IMR-90 (cell line): ENCODE measurements around the gene GBX2. TPM values are rescaled to one million over a fixed set of nuclear protein-coding genes. Genes with fewer than 3 reads are reported as not detected.

Experiments used
- ATAC-seq: fragments of 200-7000 bp; cut with Tn5 transposase; 2 replicates; pipeline ENCODE4 v1.9.1; 2020; ENCODE audit warnings: low read depth, mild to moderate bottlenecking, moderate library complexity
- BruUV-seq: library from RNA; stranded (reverse); fragments of 400-500 nt; replicated peaks from 2 replicates; lab custom pipeline; 2021; lab: Mats Ljungman, UMichigan
- CTCF ChIA-PET: fragments of 300-600 bp; formaldehyde crosslinking; extraction: SDS; loops from one replicate; lab custom pipeline; 2021; ENCODE audit warnings: antibody characterized with exemption; lab: Yijun Ruan, JAX
- POLR2A ChIA-PET: fragments of 300-600 bp; sonication (Branson Sonifier 250); formaldehyde crosslinking; loops from one replicate; lab custom pipeline; 2022; ENCODE audit warnings: antibody characterized with exemption; ENCODE audit not compliant: unreplicated experiment; lab: Charles Lee
- DNase-seq: peaks from one replicate; pipeline ENCODE4 v3.0.0; 2013
- H2AFZ ChIP-seq: replicated peaks from 2 replicates; pipeline ENCODE3; 2013; ENCODE audit warnings: low read length, mild to moderate bottlenecking; ENCODE audit not compliant: poor library complexity
- H2AK5ac ChIP-seq: 2 replicates; pipeline ENCODE4 v1.6.1; 2013; ENCODE audit warnings: low read depth, low read length, inconsistent platforms
- H2AK9ac ChIP-seq: replicated peaks from 2 replicates; pipeline ENCODE3; 2013; ENCODE audit warnings: mild to moderate bottlenecking, low read depth, low read length, moderate library complexity; ENCODE audit not compliant: poor library complexity
- H2BK120ac ChIP-seq: 2 replicates; pipeline ENCODE4 v1.6.1; 2013; ENCODE audit warnings: low read depth, low read length, inconsistent platforms
- H2BK15ac ChIP-seq: 3 replicates; pipeline ENCODE4 v1.6.1; 2013; ENCODE audit warnings: low read depth, low read length, inconsistent platforms
- H2BK20ac ChIP-seq: 2 replicates; pipeline ENCODE4 v1.6.1; 2013; ENCODE audit warnings: low read depth, mild to moderate bottlenecking, inconsistent platforms, low read length, moderate library complexity
- H2BK5ac ChIP-seq: 2 replicates; pipeline ENCODE4 v1.6.1; 2013; ENCODE audit warnings: mild to moderate bottlenecking, low read depth, low read length, inconsistent platforms; ENCODE audit not compliant: poor library complexity, severe bottlenecking
- H3K14ac ChIP-seq: replicated peaks from 2 replicates; pipeline ENCODE4 v1.6.1; 2013; ENCODE audit warnings: low read depth, low read length, inconsistent platforms
- H3K18ac ChIP-seq: 2 replicates; pipeline ENCODE4 v1.6.1; 2013; ENCODE audit warnings: low read depth, low read length, control low read depth
- H3K23ac ChIP-seq: 2 replicates; pipeline ENCODE4 v1.6.1; 2013; ENCODE audit warnings: low read depth, low read length, inconsistent platforms
- H3K27ac ChIP-seq: 2 replicates; pipeline ENCODE4 v1.5.1; 2013; ENCODE audit warnings: mild to moderate bottlenecking, control low read depth, low read length; ENCODE audit not compliant: insufficient read depth
- H3K27me3 ChIP-seq: 2 replicates; pipeline ENCODE4 v1.6.1; 2013; ENCODE audit warnings: low read length; ENCODE audit not compliant: control insufficient read depth, insufficient read depth
- H3K36me3 ChIP-seq: 2 replicates; pipeline ENCODE4 v1.6.1; 2013; ENCODE audit warnings: low read length, mixed read lengths; ENCODE audit not compliant: control insufficient read depth, insufficient read depth
- H3K4ac ChIP-seq: 2 replicates; pipeline ENCODE4 v1.6.1; 2013; ENCODE audit warnings: low read depth, low read length, inconsistent platforms
- H3K4me1 ChIP-seq: 2 replicates; pipeline ENCODE4 v1.6.1; 2013; ENCODE audit warnings: low read length, mixed read lengths; ENCODE audit not compliant: control insufficient read depth, insufficient read depth
- H3K4me2 ChIP-seq: 2 replicates; pipeline ENCODE4 v1.6.1; 2013; ENCODE audit warnings: low read depth, mild to moderate bottlenecking, control low read depth, low read length, moderate library complexity
- H3K4me3 ChIP-seq: 2 replicates; pipeline ENCODE4 v1.5.1; 2013; ENCODE audit warnings: low read depth, mild to moderate bottlenecking, control low read depth, low read length, moderate library complexity; ENCODE audit not compliant: insufficient read depth
- H3K56ac ChIP-seq: 2 replicates; pipeline ENCODE4 v1.6.1; 2013; ENCODE audit warnings: low read length, inconsistent platforms; ENCODE audit not compliant: insufficient read depth; ENCODE audit errors: extremely low read depth
- H3K79me1 ChIP-seq, 2 experiments: 2 replicates each; pipeline ENCODE4 v1.6.1; 2013; ENCODE audit warnings: low read length in 2 of 2, inconsistent platforms in 1 of 2, low read depth in 1 of 2
- H3K9ac ChIP-seq: 2 replicates; pipeline ENCODE4 v1.6.1; 2013; ENCODE audit warnings: low read depth, low read length, control low read depth
- H3K9me1 ChIP-seq: 2 replicates; pipeline ENCODE4 v1.6.1; 2013; ENCODE audit warnings: low read length, inconsistent platforms; ENCODE audit not compliant: insufficient read depth
- H3K9me3 ChIP-seq: 2 replicates; pipeline ENCODE4 v1.6.1; 2013; ENCODE audit warnings: low read length; ENCODE audit not compliant: control insufficient read depth, insufficient read depth
- H4K20me1 ChIP-seq: 2 replicates; pipeline ENCODE4 v1.6.1; 2013; ENCODE audit warnings: low read length, inconsistent platforms; ENCODE audit not compliant: insufficient read depth
- H4K5ac ChIP-seq: 2 replicates; pipeline ENCODE4 v1.6.1; 2013; ENCODE audit warnings: mild to moderate bottlenecking, low read depth, low read length, control low read depth
- H4K8ac ChIP-seq, 2 experiments: 2 replicates each; pipeline ENCODE4 v1.6.1; 2013; ENCODE audit warnings: low read depth in 2 of 2, low read length in 2 of 2, control low read depth in 1 of 2, inconsistent platforms in 1 of 2
- H4K91ac ChIP-seq: 2 replicates; pipeline ENCODE4 v1.6.1; 2013; ENCODE audit warnings: low read depth, low read length, inconsistent platforms; ENCODE audit not compliant: insufficient read depth
- BHLHE40 ChIP-seq: fragments of 150-350 bp; IDR thresholded peaks from 2 replicates; pipeline ENCODE4 v1.6.1; 2016; ENCODE audit warnings: mild to moderate bottlenecking, low read depth, low read length
- CEBPB ChIP-seq: IDR thresholded peaks from 2 replicates; pipeline ENCODE4 v1.6.1; 2012; ENCODE audit warnings: low read depth, low read length, improper control_type of control experiment
- CHD1 ChIP-seq: IDR thresholded peaks from 2 replicates; pipeline ENCODE4 v1.6.1; 2012; ENCODE audit warnings: low read depth, low read length, improper control_type of control experiment
- FOS ChIP-seq: fragments of 150-350 bp; IDR thresholded peaks from 2 replicates; pipeline ENCODE4 v1.6.1; 2016; ENCODE audit warnings: low read depth, low read length
- MAFK ChIP-seq: IDR thresholded peaks from 2 replicates; pipeline ENCODE4 v1.6.1; 2012; ENCODE audit warnings: low read depth, low read length, improper control_type of control experiment
- MAZ ChIP-seq: IDR thresholded peaks from 2 replicates; pipeline ENCODE4 v1.6.1; 2012; ENCODE audit warnings: low read depth, mild to moderate bottlenecking, low read length, improper control_type of control experiment, moderate library complexity, borderline replicate concordance
- MXI1 ChIP-seq: IDR thresholded peaks from 2 replicates; pipeline ENCODE4 v1.6.1; 2012; ENCODE audit warnings: low read depth, mild to moderate bottlenecking, low read length, moderate library complexity, borderline replicate concordance
- NFE2L2 ChIP-seq: fragments of 150-350 bp; IDR thresholded peaks from 2 replicates; pipeline ENCODE4 v1.6.1; 2016; ENCODE audit warnings: low read depth, mild to moderate bottlenecking, low read length
- POLR2A ChIP-seq: IDR thresholded peaks from 2 replicates; pipeline ENCODE4 v1.6.1; 2012; ENCODE audit warnings: mild to moderate bottlenecking, low read depth, low read length
- RAD21 ChIP-seq: IDR thresholded peaks from 2 replicates; pipeline ENCODE4 v1.6.1; 2012; ENCODE audit warnings: low read length, improper control_type of control experiment
- RCOR1 ChIP-seq: IDR thresholded peaks from 2 replicates; pipeline ENCODE4 v1.6.1; 2012; ENCODE audit warnings: mild to moderate bottlenecking, low read length, improper control_type of control experiment; ENCODE audit not compliant: insufficient replicate concordance
- RFX5 ChIP-seq: IDR thresholded peaks from 2 replicates; pipeline ENCODE4 v1.8.0; 2012; ENCODE audit warnings: low read depth, mild to moderate bottlenecking, low read length, moderate library complexity
- SMC3 ChIP-seq: fragments of 150-350 bp; IDR thresholded peaks from 2 replicates; pipeline ENCODE4 v1.6.1; 2016; ENCODE audit warnings: low read depth, mild to moderate bottlenecking, antibody characterized with exemption, low read length, moderate library complexity
- WGBS, 2 experiments: methylation state at CpG; one replicate each; pipeline versions ENCODE4 v1.1.5 to v1.1.7; 2013; ENCODE audit warnings: missing lambda C conversion rate in 2 of 2; ENCODE audit not compliant: insufficient read length in 1 of 2; ENCODE audit errors: extremely low coverage in 2 of 2; 5-methylcytosine and 5-hydroxymethylcytosine counted together
- dilution Hi-C: fragments of 300-500 bp; cut with HindIII; formaldehyde crosslinking; loops from one replicate; pipeline ENCODE4 v1.14.3; 2018; ENCODE audit warnings: low sequenced_read_pairs; ENCODE audit not compliant: unreplicated experiment
- in situ Hi-C: fragments of 300-500 bp; cut with MboI; formaldehyde crosslinking; loops from 3 replicates; pipeline ENCODE4 v1.14.3; 2019; ENCODE audit warnings: low sequenced_read_pairs, inconsistent platforms, mixed read lengths
- intact Hi-C: fragments of 100-400 bp; cut with micrococcal nuclease; formaldehyde crosslinking; loops from 2 replicates; pipeline ENCODE4 v1.10.0; 2022
- polyA plus RNA-seq, 3 experiments: library from polyadenylated mRNA; depleted of rRNA; stranded (reverse); fragments of >200 nt; gene quantifications; 2 replicates each; pipeline ENCODE4 v1.2.3, GENCODE V29; 2012; ENCODE audit warnings: low replicate concordance in 1 of 3
- total RNA-seq: library from RNA; depleted of rRNA; stranded (reverse); fragments of >200 nt; gene quantifications from 2 replicates; pipeline ENCODE4 v1.2.3, GENCODE V29; 2012
- TF ChIP-seq, protein P1 (sequence below): fragments of 150-350 bp; IDR thresholded peaks from 2 replicates; pipeline ENCODE4 v1.6.1; 2016; ENCODE audit warnings: low read depth, mild to moderate bottlenecking, low read length, moderate library complexity, borderline replicate concordance
- TF ChIP-seq, protein P2 (sequence below): conservative IDR thresholded peaks from 2 replicates; pipeline ENCODE4 v1.5.1; 2012; ENCODE audit warnings: mild to moderate bottlenecking, low read depth, low read length, improper control_type of control experiment
- TF ChIP-seq, protein P3 (sequence below): fragments of 150-350 bp; IDR thresholded peaks from 2 replicates; pipeline ENCODE4 v1.6.1; 2017; ENCODE audit warnings: mild to moderate bottlenecking, antibody characterized with exemption, low read length, low read depth

Gene GBX2
- total and polyA plus RNA-seq, 2 of the 4 experiments (the other 2 are of a cell fraction), result 0.10 TPM; not detected in 1

DNA sequence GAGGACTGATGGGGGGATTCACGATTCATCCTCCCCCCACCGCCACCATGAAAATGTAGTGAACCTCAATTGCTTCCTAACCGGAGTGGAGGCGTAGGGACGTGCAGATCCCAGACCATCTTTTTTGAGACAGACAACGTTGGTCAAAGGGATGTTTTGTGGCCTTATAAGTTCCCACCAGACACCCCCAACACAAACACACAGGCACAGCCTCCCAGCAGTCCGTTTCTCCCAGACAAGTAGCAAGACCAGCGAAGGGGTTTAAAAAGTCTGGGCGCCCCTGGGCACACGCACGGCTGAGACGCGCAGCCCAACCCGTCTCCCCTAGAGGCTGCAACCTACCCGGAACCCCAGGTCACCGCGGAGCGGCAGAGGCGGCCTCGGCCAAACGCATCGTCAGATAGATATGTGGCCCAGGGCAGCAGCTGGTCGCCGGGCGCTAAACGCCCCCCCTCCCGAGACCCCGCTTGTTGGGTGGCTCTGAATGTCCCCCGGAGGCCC lies 1.3 kb downstream of the GBX2 start:
- no peaks in the 10 kb centered on the region; the same call in none of the 2 replicates for H4K20me1 ChIP-seq
- H4K91ac ChIP-seq, result no peak overlapping the region
- H3K4ac ChIP-seq, result no peak overlapping the region
- no peak overlapping the region for H3K14ac ChIP-seq
- no peak overlapping the region for H3K9ac ChIP-seq
- H3K36me3 ChIP-seq, result no peaks in the 10 kb centered on the region
- BruUV-seq, result no TSS peak
- dilution Hi-C loops (no loop called here), in situ Hi-C loops (loop anchor here (25.0 kb wide), 1 partner anchor 555 kb away; no protein-coding TSS in a partner anchor), intact Hi-C loops (no loop called here)
- no peak overlapping the region for H3K18ac ChIP-seq
- ATAC-seq, result no peak; the same call in 1 of the 2 replicates
- peaks cover 2% of the 10 kb centered on the region; the same call in 1 of the 2 replicates for H3K4me1 ChIP-seq
- no peak overlapping the region for H3K27ac ChIP-seq
- no peak overlapping the region for H2BK20ac ChIP-seq
- no peak overlapping the region for H2AFZ ChIP-seq
- no peak overlapping the region for H2BK5ac ChIP-seq
- H3K4me3 ChIP-seq, result peak overlapping the region; percentile 31; the same call in 1 of the 2 replicates
- no peak overlapping the region for H4K5ac ChIP-seq
- H2BK120ac ChIP-seq, result no peak overlapping the region
- CTCF ChIA-PET, result interaction anchor here (1.3 kb wide), 1 partner anchor 388 kb away, joined by 3 read pairs; no protein-coding TSS in a partner anchor
- no peak overlapping the region; the same call in 1 of the 2 replicates for H3K4me2 ChIP-seq
- H2AK9ac ChIP-seq, result peak overlapping the region; percentile 26
- TF ChIP-seq CEBPB, result no peak
- TF ChIP-seq, protein P1, sequence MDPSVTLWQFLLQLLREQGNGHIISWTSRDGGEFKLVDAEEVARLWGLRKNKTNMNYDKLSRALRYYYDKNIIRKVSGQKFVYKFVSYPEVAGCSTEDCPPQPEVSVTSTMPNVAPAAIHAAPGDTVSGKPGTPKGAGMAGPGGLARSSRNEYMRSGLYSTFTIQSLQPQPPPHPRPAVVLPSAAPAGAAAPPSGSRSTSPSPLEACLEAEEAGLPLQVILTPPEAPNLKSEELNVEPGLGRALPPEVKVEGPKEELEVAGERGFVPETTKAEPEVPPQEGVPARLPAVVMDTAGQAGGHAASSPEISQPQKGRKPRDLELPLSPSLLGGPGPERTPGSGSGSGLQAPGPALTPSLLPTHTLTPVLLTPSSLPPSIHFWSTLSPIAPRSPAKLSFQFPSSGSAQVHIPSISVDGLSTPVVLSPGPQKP, result no peak
- TF ChIP-seq MXI1, result no peak
- no peak for TF ChIP-seq CHD1
- no peak for TF ChIP-seq NFE2L2
- TF ChIP-seq, protein P2, sequence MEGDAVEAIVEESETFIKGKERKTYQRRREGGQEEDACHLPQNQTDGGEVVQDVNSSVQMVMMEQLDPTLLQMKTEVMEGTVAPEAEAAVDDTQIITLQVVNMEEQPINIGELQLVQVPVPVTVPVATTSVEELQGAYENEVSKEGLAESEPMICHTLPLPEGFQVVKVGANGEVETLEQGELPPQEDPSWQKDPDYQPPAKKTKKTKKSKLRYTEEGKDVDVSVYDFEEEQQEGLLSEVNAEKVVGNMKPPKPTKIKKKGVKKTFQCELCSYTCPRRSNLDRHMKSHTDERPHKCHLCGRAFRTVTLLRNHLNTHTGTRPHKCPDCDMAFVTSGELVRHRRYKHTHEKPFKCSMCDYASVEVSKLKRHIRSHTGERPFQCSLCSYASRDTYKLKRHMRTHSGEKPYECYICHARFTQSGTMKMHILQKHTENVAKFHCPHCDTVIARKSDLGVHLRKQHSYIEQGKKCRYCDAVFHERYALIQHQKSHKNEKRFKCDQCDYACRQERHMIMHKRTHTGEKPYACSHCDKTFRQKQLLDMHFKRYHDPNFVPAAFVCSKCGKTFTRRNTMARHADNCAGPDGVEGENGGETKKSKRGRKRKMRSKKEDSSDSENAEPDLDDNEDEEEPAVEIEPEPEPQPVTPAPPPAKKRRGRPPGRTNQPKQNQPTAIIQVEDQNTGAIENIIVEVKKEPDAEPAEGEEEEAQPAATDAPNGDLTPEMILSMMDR, result no peak
- no peak for TF ChIP-seq POLR2A
- TF ChIP-seq FOS, result no peak
- no peak for TF ChIP-seq RFX5
- TF ChIP-seq BHLHE40, result no peak
- TF ChIP-seq RAD21, result no peak
- TF ChIP-seq, protein P3, sequence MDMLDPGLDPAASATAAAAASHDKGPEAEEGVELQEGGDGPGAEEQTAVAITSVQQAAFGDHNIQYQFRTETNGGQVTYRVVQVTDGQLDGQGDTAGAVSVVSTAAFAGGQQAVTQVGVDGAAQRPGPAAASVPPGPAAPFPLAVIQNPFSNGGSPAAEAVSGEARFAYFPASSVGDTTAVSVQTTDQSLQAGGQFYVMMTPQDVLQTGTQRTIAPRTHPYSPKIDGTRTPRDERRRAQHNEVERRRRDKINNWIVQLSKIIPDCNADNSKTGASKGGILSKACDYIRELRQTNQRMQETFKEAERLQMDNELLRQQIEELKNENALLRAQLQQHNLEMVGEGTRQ, result no peak
- no peak for TF ChIP-seq SMC3
- no peak for TF ChIP-seq RCOR1
- TF ChIP-seq MAFK, result no peak
- TF ChIP-seq MAZ, result no peak
- POLR2A ChIA-PET, result no interaction called here
- H3K9me1 ChIP-seq, result no peaks in the 10 kb centered on the region; the same call in 1 of the 2 replicates
- no peak overlapping the region for H4K8ac ChIP-seq
- DNase-seq, result no peak
- H3K9me3 ChIP-seq, result peaks cover 17% of the 10 kb centered on the region; the same call in 1 of the 2 replicates
- no peak overlapping the region; the same call in 1 of the 2 replicates for H3K23ac ChIP-seq
- H2BK15ac ChIP-seq, result no peak overlapping the region
- H3K79me1 ChIP-seq, result no peaks in the 10 kb centered on the region
- no peak overlapping the region for H2AK5ac ChIP-seq
- 8% methylated on average over 19 of the region's 29 CpGs; no CpG with 5 or more reads in 1 of the 2 experiments for WGBS, 2 experiments
- H3K56ac ChIP-seq, result no peak overlapping the region
- peaks cover 99% of the 10 kb centered on the region for H3K27me3 ChIP-seq
